ENCODE measurements around the gene LMNA.

LMNA gene

GRCh38 chr1:156082309-156083091 is 32.0 kb upstream of the LMNA start, which contains the start of gene MEX3A:
Gene MEX3A, minus strand, starts transcription at chr1:156082465. Its CDS starts 467 bp downstream, at chr1:156081998.
- peak; percentile 81 for DNase-seq

- no peak for DNase-seq
Measured at GRCh38 chr1:156083800-156084790, 30.4 kb upstream of the LMNA start.

- DNase-seq, result no peak
Measured at GRCh38 chr1:156086256-156086662, 28.3 kb upstream of the LMNA start.

GRCh38 chr1:156089704-156090103 is 24.8 kb upstream of the LMNA start:
- DNase-seq, result no peak

GRCh38 chr1:156090138-156090839 is 24.2 kb upstream of the LMNA start:
- DNase-seq, result no peak

- peak; percentile 70 for DNase-seq
Measured at GRCh38 chr1:156090840-156091188, 23.7 kb upstream of the LMNA start.

- no peak for DNase-seq
Measured at GRCh38 chr1:156091610-156092009, 22.9 kb upstream of the LMNA start.

DNA sequence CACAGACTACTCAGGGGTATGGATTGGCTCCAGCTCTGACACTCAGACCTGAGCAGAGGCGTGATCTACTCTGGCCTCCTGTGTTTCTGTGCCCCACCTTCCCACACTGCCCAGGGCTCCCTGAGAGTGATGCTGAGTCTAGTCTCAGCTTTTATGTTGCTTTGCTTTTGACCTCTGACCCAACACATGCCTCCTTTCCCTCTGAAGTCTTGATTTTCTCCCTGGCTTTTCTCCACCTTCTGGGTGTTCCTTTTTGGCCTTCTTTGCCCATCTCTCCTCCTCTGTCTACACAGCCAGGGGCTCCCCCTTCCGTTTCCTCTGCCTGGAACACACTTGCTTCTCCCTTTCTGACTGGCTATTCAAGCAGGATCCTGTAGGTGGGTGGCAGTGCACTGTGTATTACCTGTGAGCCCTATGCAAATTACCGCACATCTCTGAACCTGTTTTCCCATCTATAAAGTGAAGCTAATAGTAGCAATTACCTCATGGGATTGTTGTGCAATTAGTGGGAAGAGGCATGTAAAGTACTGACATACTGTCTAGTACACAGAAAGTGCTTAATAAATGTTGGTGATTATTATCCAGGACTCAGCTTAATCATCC is 18.5 kb upstream of the LMNA start:
- DNase-seq, result no peak

DNA sequence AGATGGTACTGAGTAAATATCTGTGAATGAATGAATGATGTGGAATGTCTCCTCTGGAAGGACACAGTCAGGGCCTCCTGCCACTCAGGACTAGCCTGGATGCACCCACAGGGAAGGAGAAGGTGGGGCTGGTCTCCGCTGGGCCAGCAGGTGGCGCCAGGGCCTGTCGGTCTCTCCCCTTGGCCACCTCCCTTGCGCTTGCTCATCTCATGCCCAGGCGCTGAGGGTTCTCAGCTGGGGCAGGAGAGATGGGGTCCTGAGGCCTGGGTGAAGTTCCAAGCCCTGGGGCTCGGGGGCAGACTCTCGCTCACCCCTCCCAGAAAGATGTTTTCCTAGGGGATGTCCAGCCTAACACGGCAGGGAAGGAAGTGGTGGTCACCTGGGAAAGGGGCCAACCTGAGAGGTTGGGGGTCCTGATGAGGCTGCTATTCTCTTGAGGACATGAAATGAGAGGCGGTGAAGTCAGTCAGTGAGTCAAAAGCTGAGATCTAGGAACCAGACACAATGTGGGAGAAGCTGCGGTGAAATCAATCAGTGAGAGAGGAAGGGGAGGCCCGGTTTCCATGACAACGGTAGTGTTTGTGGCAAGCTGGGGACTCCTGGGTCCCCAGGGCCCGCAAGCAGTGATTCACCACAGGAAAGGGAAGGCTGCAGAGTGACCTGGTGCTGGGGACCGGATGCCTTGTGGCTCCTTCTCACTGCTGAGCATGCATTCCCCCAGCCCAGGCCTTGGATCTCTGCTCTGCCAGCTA is 17.7 kb upstream of the LMNA start:
- DNase-seq, result peak; percentile 82

DNA sequence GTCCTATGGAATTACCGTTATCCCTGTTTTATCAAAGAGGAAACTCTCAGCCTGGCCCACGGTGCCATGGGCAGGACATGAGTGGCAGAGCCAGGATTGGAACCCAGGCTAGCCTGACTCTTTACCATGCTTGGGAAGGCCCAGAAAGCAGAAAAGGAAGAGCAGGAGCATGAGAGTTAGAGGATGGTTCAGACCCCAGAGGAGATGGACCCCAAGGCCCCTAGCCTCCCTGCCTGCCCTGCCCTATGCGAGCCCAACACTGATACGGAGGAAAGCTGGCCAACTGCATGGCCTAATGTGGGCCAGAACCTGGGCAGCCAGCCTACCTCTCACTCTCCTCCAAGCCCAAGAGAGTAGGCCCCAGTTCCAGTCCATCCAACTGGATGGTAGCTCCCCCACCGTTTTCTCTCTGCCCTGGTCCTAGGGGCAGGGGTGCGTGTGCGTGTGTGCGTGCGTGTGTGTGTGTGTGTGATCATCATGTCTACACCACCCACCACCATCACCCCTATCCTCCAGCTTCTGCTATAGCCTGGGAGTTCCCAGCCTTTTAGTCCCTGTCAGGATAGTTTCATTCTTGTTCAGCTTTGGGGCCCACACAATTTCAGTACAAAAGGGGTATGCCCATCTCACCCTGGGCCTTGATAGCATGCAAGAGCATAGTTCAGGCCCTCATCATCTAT is 16.9 kb upstream of the LMNA start:
- no peak for DNase-seq

GRCh38 chr1:156098784-156099183 is 15.7 kb upstream of the LMNA start:
- no peak for DNase-seq

GRCh38 chr1:156099282-156099681 is 15.2 kb upstream of the LMNA start:
- no peak for DNase-seq

DNA sequence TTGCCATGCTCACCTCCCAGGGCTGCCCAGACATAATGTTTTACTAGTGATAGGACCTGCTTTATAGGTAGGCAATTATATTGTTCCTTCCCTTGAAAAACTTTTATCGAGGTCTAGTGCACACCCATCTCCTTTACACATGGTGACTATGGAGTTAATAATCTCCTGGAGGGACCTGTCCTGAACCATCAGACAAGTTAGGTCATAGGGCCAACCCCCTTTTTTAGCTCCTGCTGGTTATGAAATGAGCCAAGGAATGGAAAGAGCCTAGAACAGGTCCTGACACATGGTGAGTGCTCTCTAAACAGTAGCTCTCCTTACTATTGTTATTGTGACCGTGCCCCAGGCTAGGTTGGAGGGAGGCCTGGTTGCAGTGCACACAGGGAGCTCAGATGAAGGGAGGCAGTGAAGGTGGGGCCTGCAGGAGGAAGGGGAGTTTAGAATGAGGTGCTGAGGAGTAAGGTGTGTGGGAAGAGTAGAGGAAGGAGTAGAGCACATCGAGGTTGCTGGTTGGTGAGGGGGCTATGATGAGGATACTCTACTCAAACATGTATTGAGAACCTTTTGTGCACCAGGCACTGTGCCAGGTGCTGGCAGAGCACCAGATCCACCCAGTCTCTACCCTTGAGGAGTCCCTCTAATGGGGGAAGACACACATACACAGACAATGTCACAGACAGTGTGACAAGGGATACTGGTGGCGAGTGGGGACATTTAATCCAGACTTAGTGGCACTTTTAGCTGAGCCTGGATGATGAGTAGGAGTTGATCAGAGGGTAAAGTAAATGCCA is 14.1 kb upstream of the LMNA start:
- no peak for DNase-seq

DNA sequence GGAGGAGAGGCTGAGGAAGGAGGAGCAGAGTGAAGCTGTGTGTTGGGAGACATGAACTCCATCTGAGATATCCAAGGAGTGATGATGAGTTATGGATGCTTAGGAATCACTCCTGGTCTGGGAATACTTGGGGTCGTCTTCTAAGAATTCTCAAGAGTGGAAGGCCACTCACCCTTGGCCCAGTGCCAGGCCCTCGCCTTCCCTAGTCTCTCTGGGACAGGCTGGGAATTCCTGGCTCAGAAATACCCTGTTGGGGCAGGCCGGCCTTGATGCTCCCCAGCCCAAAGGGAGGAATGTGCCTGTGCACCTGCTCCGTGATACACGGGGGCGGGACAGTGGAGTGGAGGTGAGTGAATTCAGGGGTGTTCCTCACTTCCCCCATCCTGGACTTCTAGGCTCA is 12.6 kb upstream of the LMNA start:
- no peak for DNase-seq

GRCh38 chr1:156102633-156103511 is 11.6 kb upstream of the LMNA start:
- DNase-seq, result peak; percentile 76

GRCh38 chr1:156103521-156103947 is 11.0 kb upstream of the LMNA start:
- DNase-seq, result peak; percentile 68

GRCh38 chr1:156104065-156104810 is 10.3 kb upstream of the LMNA start:
- DNase-seq, result peak; percentile 77
